ENCODE results near the gene CACNA1I. TPM values are rescaled to one million over a fixed set of nuclear protein-coding genes. Genes with fewer than 3 reads are reported as not detected.

Gene CACNA1I
- polyA plus RNA-seq, 1 donor from 2014 or later: 0.04 TPM

Other genes starting within 250 kb of the CACNA1I start
- gene SYNGR1, start 220.8 kb upstream of the CACNA1I start, polyA plus RNA-seq: 9.1 TPM
- gene TAB1, start 171.0 kb upstream of the CACNA1I start, polyA plus RNA-seq: 2.7 TPM
- 2.1 TPM for gene MGAT3, start 113.7 kb upstream of the CACNA1I start, polyA plus RNA-seq
- gene MIEF1, start 68.5 kb upstream of the CACNA1I start, polyA plus RNA-seq: 24.8 TPM
- gene ATF4, start 50.2 kb upstream of the CACNA1I start, polyA plus RNA-seq: 186 TPM
- 156 TPM for gene RPS19BP1, start 38.0 kb upstream of the CACNA1I start, polyA plus RNA-seq